RPMI8226 (cell line): ENCODE data around the gene RTN4RL2.

ENCODE experiments used
- DNase-seq: peaks from one replicate; pipeline ENCODE4 v3.0.0-alpha.2; 2015

RTN4RL2 gene

GRCh38 chr11:57481915-57482781 is 21.8 kb downstream of the RTN4RL2 start:
- no peak for DNase-seq

GRCh38 chr11:57482782-57483561 is 22.6 kb downstream of the RTN4RL2 start:
- no peak for DNase-seq

DNA sequence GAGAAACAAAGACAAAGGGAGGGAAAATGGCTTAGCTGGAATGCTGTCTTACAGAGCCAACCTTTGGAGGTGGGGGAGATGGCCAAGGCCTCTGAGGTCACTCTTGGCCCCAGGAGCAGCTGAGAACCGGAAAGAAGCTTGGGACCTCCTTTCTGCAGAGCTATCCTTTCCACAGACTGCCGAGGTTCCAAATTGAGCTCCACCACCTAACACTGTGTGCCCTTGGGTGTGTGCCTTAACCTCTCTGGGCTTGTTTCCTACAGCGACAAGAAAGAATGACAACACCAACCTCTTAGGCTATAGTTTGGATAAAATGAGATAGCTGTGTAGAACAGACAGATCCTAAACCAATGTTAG is 23.2 kb downstream of the RTN4RL2 start:
- no peak for DNase-seq

- DNase-seq: peak; percentile 77
Measured at GRCh38 chr11:57484141-57484710, 23.9 kb downstream of the RTN4RL2 start.

GRCh38 chr11:57485217-57485990 is 25.1 kb downstream of the RTN4RL2 start:
- no peak for DNase-seq

- no peak for DNase-seq
Measured at GRCh38 chr11:57487021-57487778, 26.9 kb downstream of the RTN4RL2 start.

DNA sequence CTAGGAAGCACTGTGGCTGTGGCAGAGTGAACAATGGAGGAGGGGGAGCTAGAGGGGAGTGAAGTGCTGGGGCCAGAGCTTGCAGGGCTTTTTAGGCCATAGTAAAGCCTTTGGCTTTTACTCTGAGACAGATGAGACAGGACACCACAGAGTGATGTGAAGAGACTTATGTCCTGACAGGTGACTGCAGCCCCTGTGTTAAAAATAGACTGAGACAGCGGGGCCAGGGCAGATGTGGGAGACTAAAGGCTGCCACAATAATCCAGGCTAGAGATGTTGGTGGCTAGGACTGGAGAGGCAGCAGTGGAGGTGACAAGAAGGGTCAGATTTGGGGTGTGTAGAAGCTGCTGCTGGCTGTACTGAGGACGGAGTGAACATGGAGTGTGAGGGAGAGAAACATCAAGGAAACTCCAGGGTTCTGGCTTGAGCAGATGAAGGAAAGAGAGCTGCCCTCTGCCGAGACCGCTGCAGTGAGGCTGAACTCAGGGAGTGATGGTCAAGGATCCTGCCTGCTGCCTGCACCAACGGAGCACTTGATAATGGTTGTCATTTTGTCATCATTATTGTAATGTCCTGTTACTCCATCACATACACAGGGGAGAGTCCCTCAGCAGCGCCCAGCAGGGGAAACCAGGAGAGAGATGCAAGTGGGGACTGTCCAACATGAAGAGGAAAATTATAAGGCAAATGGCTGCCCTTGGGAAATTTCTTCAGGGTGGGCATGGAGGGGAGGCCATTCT is 27.8 kb downstream of the RTN4RL2 start:
- no peak for DNase-seq

- DNase-seq: no peak
Measured at GRCh38 chr11:57490456-57491248, 30.3 kb downstream of the RTN4RL2 start.

DNA sequence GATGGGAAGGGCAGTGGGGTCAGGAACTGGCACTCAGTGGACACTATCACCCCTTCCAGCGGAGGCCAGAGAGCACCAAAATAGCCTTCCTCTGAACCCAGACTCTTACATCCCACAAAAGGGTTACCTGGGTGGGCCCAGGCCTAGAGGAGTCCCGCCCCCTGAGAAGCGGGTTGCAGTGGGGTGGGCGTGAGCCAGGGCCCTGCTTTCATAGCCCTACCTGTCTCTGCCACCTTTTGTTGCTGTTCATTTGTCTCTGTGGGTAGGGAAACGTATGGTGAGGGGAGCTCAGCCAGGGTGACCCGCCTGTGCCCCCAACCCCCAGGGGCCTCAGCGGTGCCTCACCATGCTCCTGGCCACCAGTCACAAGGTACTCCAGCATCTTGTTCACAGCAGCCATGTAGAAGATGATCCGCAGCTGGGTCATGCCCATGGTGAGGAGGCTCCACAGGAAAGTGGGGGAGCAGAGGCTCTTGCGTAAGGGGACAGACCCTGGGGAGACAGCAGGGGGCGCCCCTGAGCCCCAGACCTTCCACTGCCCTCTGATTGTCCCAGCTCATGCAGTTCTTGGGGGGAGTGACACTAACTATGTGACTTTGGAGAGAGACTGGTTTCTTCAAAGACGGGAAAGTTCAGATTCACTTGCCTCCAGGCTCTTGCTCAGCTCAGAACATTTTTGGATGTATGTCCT is 31.2 kb downstream of the RTN4RL2 start:
- DNase-seq: peak; percentile 61

DNA sequence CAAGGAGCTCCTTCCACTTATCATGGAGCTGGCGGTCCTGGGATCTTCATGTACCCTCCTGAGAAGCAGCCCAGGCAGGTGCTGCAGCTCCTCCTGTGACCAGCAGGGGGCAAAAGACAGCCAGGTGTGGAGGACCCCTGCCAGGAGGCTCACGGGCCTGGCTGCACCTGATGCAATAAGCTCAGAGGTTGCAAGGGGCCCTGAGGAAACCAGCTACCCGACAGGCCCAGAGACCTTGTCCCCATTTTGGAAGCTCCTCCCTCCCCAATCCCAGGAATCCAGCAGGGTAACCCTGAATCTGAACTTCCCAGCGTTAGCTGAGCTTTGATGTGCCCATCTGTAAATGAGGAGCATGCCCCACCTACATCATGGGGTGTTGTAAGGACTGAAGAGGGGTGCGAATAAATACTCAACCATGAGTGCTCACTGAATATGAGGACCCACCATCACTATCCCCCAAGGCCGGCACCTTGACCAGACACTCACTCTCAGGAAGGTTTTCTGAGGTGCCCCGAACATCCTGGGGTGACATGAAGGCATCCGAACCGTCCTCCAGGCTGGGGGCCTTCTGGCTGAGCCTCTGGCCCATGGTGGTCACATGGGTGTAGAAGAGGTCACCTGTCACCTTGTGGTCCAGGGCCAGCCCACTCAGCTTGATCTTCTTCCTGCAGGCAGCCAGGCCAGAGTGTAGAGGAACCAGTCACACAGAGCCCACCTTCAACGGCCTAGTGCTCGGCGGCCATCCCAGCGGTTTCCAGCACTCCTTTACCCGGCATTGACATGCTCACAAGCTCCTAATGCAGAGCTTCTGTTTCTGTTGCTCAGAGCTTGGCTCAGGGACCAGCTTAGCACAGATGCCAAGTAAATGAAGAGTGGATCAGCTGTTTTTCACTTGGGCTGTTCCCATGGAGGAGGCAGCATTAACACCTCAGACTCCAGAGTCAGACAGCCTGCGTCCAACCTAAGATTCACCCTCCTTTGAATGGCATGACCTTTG is 33.5 kb downstream of the RTN4RL2 start:
- DNase-seq: peak; percentile 81

DNA sequence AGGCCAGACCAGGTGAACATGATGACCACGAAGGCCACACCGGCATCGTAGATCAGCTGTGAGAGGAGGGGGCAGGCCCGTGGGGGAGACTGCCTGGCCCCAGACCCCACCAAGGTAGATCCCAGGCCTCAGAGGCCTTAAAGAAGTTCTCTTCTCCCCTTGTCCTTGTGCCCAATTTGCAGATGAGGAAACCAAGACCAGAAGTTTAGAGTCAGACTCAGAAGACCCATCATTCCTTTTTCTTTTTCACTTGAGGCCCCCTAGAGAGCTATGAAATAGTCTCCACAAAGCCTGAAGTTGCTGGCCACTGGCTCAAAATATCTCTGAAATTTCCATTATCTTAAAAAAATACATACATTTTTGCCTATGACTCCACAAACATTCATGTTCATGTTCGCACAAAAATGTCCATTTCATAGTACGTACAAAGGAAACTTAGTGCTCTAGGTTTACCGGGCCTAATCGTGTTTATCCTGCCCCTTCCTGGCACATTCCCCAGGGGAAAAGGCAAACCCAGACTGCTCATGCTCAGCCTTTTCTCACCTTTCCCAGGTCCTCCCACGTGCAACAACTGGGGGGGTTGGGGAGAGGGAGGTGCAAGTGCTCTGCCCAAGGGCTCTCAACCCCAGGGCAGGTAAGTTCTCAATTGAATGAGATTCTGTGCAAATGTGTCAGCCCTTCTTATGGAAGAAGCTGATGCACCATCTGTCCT is 35.9 kb downstream of the RTN4RL2 start:
- no peak for DNase-seq

DNA sequence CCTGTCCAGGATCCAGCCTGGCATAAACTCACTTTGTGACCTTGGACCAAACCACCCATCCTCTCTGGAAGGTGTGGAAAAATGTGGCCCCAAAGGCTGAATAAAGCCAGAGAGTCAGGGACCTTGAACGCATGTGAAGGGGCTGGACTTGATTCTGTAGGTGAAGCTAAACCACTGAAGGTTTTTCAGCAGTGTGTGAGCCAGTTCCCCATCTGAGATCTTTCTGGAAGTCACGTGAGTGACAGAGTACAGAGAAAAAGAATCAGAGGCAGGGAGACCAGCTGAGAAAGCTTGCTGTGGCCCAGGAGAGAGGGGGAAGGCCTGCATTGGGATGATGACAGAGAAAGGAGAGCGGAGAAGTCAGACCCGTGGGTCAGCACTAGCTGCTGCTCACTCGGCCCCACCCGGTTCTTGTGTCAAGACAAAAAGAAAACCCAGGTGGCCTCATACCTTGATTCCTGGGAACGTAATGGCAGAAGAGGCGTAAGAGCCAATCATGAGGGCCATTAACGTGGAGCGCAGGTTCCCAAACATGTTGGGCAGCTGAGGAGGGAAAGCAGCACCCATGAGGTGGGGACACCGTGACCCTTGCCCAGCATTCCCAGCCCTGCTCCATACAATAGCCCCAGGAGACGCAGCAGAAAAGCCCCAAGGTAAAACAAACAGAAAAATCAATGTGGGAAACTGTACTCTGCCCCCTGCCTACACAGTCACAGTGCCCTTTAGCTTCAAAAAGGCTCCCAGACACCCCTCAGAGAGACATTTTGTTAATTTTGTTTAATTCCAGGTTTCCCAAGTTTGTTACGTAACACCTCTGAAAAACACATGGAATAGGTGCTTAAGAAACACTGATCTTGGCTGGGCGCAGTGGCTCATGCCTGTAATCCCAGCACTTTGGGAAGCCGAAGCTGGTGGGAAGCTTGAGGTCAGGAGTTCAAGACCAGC is 37.2 kb downstream of the RTN4RL2 start:
- no peak for DNase-seq

DNA sequence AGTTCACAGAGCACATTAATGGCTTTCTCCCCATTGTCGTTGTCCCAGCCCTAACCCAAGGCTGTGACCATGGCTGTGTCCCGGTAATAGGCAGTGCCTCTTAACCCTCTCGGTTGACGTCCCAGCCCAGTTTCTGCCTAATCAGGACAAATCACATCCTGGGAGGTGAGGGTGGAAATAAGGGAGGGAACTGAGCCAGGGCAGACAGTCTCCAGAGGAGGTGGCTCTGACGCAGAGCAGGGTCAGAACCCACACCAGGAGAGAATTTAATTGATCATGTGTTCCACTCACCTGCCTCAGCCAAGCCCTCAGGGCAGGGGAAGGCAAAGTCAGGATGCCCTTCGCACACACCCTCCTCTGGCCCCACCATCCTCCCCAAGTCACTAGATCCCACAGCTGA is 38.2 kb downstream of the RTN4RL2 start:
- no peak for DNase-seq

DNA sequence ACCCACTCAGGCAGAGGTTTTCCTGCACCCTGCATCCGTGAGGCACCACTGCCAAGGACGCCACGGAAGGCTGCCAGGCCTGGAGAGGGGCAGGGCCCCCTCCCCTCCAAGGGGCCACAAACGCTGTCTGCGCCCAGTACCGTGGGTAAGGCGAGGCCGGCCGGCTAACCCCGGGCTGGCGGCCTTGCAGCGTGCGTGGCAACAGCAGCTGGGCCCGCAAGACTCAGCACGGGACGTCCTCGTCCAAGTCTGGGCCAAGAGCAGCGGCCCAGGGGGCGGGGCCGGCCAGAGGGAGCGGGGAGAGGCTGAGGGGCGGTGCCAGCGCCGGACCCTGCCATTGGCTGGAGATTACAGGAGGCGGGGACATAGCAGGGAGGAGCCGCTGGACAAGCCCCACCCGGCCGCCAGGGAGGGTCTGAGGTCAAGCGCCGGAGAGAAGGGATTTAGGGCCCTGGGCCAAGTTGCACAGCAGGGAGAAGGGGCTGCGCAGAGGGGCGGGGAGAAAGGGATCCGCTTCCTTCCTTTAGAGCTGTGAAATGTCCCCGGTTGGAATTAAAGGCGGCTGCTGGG is 39.2 kb downstream of the RTN4RL2 start:
- no peak for DNase-seq

DNA sequence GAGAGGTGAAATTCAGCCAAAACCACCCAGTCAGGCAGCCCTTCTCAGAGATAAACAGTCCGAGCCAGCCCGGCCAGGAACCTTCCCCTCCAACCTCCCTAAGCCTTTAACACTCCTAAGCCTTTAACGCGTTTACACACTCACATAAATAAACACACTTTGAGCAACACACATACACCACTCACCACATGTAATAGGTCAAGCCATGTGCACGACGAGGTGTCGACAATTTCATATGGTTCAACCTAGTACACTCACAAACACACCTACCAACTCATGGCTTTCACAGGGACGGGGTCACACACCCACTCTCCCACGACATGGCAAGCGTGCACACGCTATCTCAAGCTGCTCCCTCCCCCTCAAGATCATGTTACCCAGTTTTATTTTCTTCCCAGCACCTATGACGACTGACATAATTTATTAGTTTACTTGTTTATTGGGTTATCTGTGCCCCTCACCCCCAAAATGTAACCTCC is 39.7 kb downstream of the RTN4RL2 start:
- DNase-seq: no peak

- no peak for DNase-seq
Measured at GRCh38 chr11:57500515-57500914, 40.2 kb downstream of the RTN4RL2 start.
